HG02981 (cell line): ENCODE measurements around the gene TMED10.

Experiments
- ATAC-seq: cut with Tn5 transposase; IDR thresholded peaks from one replicate; pipeline ENCODE4 v1.9.1; 2021; ENCODE audit warnings: mild to moderate bottlenecking, moderate library complexity; ENCODE audit not compliant: unreplicated experiment

The TMED10 gene

DNA sequence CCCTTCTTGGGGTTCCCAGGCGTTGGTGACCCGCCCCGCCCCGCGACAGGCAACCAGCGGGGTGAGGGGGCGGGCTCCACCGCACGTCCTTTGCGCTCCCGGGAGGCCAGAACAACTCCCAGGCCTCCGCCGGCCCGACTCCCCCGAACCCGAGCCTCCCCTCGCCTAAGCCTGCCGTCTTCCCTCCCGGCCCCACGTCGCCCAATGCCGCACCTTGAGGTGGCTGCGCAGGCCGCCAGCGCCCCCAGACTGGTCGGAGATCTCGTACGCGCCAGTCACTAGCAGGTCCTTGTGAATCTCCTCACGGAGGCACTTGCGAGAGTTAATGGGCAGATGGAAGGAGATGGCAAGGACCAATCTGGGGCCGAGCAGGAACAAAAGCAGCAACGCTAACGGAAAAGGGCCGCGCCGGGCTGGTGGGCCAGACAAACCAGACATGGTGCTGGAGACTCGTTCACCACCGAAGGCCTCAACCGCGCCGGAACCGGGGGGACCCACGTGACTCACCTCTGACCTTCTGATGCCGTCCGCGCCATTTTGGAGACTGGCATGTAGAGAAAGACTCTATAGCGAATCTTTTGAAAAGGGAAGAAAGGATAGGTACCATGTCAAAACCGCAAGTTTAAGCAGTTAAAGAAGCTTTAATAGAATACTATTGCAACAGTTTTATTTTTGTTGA, at the start of gene TMED10:
TSS of gene TMED10 (minus strand) at position 471 of the 679 bp plus-strand sequence. CDS start at position 438, 33 bp downstream.
- ATAC-seq, result peak; percentile 65

DNA sequence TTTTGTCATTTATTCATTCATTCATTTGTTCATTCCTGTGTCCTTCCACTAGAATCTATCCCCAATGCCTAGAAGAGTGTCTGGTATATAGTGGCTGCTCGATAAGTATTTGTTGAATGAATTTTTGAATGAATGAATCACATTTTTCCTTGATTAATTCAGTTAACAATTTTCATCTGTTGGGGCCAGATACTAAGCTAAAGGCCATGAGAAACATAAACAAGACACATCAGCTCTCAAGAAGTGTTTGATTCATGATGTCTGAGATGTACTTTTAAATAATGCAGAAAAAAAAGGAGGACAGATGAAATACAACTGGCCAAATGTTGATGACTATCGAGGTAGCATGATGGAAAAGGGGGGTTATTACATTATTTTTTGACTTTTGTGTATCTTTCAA, 48.1 kb upstream of the TMED10 start:
- no peak for ATAC-seq

DNA sequence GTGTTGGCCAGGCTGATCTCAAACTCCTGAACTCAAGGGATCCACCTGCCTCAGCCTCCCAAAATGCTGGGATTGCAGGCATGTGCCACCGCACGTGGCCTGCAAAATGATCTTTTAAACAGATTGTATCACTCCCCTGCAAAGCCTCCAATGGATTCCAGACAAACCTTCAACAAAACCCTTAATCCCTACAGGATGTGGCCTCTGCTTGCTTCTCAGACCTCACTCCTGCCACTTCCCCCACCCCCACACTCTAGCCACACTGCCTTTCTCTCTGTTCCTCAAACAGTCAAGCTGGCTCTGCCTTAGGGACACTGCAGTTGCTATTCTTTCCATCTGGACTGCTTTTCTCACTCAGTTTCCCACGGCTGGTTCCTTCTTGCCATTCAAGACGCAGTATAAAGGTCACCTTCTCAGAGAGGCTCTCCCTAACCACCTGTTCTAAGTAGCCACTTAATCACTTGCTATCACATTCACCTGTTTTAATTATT, 47.3 kb upstream of the TMED10 start:
- ATAC-seq, result peak; percentile 57

DNA sequence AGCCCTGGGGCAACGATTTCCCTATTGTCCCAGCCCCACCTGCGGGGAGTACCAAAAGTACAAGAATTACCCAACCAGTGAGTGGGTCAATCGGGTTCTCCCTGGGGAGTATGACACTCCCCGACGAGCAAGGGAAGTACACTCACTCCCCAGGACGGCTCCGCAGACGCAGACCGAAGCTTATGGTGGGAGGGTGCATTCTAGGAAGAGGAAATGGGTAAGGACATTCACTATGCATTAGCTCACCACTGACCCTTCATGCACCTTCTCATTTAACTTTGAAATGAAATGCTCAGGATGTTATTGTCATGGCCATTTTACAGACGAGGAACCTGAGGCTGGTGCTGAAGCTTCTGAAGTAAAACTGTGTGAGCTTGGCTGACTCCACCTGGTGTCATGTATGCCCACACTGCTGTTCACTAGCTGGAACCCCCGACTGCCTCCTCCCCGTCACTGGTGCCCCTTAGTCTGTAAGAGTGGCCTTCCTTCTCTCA, 45.8 kb upstream of the TMED10 start:
- ATAC-seq, result peak; percentile 41

DNA sequence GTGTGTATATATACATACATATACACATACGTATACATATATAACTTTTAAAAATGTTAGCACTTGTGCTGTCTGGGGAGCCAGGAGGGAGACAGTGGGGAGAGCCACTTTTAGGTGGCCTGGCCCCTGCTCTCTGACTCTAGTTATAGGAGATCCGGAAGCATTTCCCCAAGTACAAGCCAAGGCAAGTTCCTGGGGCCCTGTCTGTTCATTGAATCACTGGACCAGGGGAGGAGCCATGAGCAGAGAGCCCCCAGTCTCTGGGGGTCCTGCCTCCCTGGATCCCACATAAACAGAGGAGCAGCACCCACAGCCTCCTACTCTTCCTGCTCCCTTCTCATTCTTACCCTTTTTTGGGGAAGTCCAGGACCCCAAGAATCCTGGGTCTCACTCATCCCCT, 45.4 kb upstream of the TMED10 start:
- ATAC-seq, result no peak

DNA sequence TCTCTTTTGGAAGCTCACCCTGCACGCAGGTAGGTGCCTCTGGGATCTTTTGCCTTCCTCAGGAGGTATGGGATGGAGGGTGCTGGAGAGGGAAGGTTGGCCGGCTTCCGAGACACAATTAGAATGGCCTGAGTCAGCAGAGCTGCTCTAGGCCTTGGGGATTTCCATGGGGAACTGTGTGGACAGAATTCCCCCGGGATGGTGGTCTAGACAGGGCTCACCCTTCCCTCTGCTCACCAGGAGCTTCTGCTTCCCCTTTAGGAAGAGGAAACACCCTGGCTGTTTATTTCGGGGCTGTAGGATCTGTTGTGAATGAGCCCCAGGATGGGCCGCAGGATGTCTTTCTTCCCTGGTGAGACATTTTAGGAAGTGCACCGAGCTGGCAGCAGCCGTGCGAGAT, 43.7 kb upstream of the TMED10 start:
- ATAC-seq, result no peak

DNA sequence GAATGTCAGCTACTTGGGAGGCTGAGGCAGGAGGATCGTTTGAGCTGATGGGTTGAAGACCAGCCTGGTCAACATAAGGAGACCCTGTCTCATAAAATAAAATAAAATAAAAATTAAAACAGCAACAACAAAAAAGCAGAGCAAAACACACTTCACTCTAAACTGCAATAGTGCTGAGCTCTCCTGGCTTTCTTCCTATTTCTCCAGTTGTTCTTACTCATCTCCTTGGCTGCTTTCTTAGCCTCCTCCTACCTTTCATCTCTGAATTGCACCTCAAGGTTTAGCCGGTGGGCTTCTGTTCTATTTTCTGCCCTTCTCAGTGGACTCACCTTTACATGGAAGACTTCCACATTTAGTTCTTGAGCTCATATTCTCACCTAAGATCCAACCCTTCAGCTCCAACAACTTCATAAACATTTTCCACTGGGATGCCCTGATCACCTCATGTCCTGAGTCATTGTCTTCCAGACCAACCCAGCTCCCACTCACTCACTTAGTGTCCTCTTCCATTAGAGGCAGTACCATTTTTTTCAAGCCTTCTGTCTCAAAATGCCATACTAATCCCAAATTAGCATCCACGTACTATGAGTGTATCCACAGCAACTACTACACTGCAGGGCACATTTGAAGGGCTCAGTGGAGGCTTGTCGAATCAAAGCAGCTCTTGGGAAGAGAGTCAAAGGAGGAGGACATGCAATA, 41.2 kb upstream of the TMED10 start:
- ATAC-seq, result no peak

DNA sequence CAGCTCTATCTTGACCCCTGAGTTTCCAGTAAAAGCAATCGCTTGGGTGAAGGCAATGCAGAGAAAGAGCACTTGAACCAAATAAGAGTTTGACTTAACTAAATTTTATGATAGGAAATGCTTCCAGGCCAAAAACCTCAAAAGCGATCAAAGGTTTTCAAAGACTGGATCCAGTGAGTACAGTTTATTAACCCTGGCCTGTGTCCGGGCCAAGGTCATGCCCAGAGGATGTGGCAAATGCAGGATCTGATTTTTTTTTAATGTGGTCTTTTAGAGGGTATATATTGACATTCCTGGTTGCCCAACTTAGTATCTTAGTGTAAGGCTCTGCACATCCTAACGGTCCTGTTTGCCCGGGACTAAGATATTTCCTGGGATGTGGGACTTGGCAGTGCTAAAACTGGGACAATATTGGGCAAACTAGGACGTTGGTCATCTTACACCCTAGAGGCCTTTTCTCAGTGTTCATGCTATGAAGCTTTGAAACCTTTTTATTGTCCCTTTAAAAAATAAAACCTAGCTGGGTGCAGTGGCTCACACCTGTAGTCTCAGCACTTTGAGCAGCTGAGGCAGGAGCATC, 40.1 kb upstream of the TMED10 start:
- ATAC-seq, result no peak

DNA sequence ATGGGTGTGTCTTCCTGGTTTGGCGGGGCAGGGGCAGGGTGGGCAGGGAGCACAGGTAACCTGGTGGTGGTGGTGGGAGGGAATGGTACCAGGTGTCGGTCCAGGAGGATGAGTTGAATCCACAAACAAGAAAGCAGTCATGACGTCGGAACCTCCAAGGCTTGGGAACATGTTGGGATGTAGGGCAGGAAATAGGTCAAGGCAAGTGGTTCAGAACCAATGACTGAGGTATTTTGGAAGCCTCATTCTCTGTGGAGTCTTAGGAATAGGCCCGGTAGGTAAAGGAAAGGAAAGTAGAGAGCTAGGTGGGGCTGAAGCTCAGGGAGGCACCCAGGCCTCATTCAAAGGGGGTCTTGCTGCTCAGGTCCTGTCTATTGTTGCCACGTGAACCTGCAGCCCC, 39.1 kb upstream of the TMED10 start:
- no peak for ATAC-seq

DNA sequence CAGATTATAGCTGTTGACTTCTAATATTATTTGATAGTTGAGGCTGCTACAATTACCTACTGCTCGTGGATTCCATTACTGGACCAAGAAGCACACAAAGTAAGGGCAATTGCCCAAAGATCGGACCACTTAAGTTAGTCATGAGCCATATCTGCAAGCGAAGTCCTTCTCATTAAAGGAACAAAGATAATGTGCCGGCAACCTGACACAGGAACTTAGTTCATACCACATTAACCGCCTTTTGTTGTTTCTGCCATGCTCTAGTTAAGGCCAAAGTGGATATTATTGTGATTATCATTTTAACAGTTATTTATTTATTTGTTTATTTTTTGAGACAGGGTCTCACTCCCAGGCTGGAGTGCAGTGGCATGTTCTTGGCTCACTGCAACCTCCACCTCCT, 38.1 kb upstream of the TMED10 start:
- no peak for ATAC-seq

DNA sequence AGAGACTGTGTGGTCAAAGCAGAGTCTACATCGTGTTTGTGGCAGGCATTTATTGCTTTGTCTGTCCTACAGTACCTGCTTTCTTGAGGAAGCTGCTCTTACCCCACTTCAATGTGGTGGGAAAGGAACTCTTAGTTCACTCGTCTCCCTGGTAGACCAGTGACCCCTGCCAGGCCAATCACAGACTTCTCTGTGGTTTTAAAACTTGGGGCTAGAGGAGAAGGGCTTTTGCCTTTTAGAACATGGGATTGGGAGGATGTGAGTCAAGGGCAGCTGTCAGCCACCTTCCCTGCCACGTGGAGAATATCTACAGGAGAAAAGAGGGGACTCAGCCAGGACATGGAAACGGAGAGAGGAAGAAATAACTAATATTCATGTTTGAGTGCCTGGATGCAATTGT, 36.8 kb upstream of the TMED10 start:
- no peak for ATAC-seq

DNA sequence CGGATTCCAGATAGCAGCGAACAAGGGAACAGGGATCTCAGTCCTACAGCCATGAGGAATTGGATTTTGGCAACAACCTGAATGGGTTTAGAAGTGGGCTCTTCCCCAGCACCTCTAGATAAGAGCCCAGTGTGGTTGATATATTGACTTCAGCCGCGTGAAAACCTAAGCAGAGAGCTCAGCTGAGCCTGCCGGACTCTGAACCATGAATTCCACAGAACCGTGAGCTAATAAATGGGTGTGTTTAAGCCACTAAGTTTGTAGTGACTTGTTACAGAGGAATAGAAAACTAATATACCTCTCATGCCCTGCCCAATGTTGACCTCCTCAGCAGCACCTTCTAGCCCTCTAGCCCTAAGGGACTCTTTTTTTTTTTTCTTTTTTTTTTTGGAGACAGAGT, 32.4 kb upstream of the TMED10 start:
- ATAC-seq, result no peak

DNA sequence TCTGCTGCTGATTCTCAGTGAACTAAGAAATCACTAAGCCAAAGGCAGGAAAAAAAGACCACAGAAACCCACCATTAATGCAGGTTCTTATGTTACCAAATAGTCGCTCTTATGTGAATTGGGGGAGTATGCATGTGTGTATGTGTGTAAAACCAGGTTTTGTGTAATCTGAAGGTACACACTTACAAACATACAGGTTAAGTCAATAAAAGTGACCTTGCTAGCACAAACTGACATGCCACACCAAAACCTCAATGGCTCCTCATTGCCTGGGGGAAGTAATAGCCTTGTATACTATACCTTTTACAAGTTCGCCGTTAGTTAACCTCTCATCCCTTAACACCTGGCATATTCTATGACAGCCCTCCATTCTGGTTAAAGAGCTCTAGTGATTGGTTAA, 29.8 kb upstream of the TMED10 start:
- ATAC-seq, result no peak

DNA sequence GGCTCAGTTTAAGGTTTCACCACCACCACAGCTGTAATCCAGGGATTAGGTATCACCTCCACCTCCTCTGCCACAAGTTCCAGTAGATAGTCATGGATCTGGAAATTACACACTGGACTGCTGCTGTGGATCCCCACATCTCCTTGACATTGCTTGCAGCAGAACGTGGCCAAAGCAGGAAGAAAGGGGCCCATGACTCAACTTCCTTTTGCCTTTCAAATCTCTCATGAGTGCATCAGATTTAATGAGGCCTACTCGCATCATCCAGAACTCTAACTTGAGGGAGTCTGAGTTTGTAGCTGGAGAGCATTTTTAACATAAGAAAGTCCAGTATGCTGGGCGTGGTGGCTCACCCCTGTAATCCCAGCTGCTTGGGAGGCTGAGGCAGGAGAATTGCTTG, 29.2 kb upstream of the TMED10 start:
- no peak for ATAC-seq

DNA sequence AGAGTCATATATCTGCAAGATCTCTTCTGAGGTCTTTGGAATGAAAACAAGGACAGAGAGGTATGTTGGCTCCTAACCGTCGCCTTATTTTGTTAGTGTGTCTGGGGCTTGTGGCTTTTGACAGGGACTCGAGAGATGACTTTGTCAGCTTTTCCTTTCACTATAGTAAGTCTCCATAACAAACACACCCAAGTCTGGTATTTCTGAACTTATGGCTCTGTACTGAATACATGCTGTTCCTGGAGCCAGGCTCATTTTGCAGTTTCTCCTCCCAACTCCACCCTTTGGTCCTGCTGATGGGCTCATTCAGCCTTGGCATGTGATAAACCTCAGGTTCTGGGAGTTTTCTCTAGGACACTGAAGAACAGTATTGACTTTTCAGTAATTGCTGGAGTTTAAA, 27.7 kb upstream of the TMED10 start:
- no peak for ATAC-seq

DNA sequence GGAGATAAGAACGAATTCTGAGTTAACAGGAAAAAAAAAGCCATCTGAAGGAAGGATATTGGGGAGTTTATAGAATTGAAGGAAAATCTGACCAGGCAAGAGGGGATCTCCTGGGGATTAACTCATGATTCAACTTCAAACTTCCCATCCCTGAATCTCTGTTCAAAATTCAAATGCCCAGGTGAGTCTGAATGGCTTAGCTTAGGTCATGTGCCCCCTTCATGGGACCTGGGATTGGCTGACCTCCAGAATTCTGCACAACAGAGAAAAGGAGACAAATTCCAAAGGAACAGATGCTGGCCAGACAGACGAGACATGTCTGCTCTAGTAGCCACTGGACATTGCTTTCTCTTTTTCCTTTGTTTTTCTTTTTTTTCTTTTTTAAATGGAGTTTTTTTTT, 26.2 kb upstream of the TMED10 start:
- no peak for ATAC-seq

DNA sequence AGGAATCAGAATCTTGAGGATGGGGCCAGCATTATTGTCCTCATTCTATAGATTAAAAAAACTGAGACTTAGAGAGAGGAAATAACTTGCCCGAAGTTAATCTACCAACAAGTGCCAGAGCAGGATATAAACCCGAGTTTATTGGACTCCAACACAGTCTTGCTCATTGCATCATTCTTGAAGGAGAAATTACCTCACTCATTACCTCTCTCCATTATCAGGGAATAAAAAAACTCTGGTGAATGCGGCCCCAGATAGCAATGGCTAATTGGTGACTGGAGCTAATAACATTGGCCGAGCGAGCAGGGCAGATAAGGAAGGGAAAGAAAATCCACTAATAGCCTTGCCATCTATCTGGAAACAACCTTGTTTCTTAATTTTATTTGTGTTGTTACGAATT, 24.7 kb upstream of the TMED10 start:
- no peak for ATAC-seq

DNA sequence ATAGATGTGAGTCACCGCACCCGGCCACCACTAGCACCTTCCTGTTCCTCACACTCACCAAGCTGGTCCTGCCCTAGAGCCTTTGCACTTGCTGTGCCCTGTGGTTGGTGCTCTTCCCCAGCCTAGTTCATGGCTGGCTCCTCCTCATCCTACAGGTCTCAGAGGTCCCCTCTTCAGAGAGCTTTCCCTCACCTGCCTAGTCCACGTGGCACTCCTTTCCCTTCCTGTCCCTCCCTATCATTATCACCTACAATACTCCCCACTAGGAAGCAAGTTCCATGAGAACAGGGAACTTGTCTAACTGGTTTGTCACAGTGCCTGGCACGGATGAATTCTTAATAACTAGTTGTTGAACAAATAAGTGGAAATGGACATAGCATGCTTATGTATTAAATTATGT, 24.0 kb upstream of the TMED10 start:
- ATAC-seq, result no peak

DNA sequence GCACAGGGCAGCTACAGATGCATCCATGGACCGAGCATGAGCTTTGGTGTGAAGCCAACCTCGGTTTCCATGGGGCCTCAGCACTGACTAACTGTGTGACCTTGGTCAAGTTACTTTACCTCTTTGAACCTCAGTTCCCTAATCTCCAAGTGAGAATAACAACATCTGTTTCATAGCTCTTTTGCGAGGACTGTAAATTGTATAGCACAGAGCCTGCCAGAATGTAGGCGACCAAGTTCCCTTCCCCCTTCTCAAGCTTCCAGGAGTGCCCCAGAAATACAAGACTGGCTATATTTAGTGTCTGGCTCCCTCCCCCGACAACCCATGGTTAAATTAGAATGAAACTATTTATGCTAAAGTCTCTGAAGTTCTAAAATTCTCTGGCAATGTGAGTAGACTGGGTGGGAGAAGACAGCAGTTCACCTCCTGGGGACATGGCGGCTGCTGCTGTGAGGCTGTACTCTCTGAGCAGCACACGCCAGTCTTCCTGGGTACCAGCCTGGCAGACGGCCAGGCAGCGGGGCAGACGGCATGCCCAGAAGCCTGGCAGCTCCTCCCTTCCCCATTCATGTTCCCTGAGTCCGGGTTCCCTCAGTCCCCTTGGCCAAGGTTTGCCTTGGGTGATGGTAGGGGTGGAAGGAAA, 22.0 kb upstream of the TMED10 start:
- ATAC-seq, result no peak

DNA sequence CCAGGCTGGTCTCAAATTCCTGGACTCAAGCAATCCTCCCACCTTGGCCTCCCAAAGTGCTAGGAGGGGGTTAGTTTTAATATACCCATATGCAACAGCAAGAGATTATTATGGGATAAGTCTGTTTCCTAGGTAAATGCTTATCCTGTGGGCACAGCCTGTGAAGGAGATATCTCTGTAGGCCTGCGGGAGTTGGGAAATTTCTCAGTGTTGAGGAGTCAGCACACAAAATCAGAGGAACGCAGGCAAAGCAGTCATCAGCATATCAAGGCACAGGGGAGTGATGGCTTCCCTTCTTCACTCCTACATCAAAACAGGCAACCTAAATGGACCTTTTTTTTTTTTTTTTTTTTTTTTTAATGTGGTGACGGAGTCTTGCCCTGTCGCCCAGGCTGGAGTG, 20.9 kb upstream of the TMED10 start:
- no peak for ATAC-seq

DNA sequence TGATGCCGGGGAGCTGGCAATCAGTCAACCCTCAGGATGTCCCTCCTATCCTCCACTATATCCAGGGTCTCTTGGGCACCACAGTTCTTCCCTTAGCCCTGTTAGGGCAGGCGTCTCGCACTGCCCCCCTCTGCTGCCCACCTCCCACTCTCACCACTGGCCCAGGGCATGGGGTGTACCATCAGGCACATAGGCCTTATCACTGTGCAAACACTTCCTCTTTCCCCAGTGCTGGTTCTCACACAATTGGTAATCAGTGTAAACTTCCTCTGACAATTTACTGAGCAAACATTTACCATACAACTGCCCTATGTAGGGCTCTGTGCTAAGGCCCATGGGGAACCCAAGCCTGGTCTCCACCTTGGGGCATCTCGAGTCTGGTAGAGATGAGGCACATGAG, 20.1 kb upstream of the TMED10 start:
- ATAC-seq, result no peak

DNA sequence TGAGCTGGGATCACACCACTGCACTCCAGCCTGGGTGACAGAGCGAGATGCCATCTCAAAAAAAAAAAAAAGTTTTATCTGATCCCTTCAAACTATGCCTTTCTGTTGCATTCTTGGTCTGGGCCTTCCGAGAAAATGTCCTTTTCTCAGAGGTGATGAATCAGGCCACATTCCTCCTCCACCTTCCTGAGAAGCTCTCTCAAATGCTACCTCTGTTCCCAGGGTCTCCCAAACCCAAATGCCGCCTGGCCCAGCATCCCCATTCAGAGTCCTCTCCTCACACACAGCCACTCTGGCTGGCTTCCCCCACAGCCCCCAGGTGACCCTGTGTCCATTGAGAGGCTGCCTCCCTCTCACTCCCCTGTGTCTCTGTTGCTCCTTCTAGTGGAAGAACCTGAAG, 19.7 kb upstream of the TMED10 start:
- ATAC-seq, result no peak
